ENCODE measurements around the gene FAM163A.

DNA sequence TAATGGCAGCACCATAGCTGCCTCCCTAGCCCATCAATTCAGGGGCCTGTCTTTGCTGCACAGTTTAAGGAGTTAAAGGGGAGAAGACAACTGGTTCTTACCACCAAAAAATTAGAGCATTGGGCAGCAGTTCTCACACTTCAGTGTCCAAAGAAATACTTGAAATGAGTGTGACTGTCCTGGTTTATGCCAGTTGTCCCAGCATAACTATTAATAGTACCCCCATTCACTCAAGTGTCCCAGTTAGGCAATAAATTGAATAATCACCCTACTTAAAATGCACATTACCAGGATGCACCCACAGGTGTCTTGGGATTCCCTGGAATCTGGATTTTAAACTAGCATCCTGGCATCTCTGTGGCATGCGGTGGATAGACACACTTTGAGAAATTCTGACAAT, 51.1 kb downstream of the FAM163A start:
- TF ChIP-seq POLR2A (IDR thresholded peaks at IDR 0.05; ENCODE audit: low read depth, low read length) (no peak), TAF1 (IDR thresholded peaks at IDR 0.05; ENCODE audit: borderline replicate concordance, low read depth, low read length) (no peak), POLR2AphosphoS5 (IDR thresholded peaks at IDR 0.05; ENCODE audit: low read depth, low read length) (no peak)

Data from GM12892 (cell line).